IMR-90 (cell line): ENCODE data around the gene PMPCA. TPM values are rescaled to one million over a fixed set of nuclear protein-coding genes. Genes with fewer than 3 reads are reported as not detected.

Source experiments
- ATAC-seq: fragments of 200-7000 bp; cut with Tn5 transposase; 2 replicates; pipeline ENCODE4 v1.9.1; 2020; ENCODE audit warnings: low read depth, mild to moderate bottlenecking, moderate library complexity
- BruUV-seq: library from RNA; stranded (reverse); fragments of 400-500 nt; replicated peaks from 2 replicates; lab custom pipeline; 2021; lab: Mats Ljungman, UMichigan
- CTCF ChIA-PET: fragments of 300-600 bp; formaldehyde crosslinking; extraction: SDS; loops from one replicate; lab custom pipeline; 2021; ENCODE audit warnings: antibody characterized with exemption; lab: Yijun Ruan, JAX
- POLR2A ChIA-PET: fragments of 300-600 bp; sonication (Branson Sonifier 250); formaldehyde crosslinking; loops from one replicate; lab custom pipeline; 2022; ENCODE audit warnings: antibody characterized with exemption; ENCODE audit not compliant: unreplicated experiment; lab: Charles Lee
- DNase-seq: peaks from one replicate; pipeline ENCODE4 v3.0.0; 2013
- H2AFZ ChIP-seq: replicated peaks from 2 replicates; pipeline ENCODE3; 2013; ENCODE audit warnings: low read length, mild to moderate bottlenecking; ENCODE audit not compliant: poor library complexity
- H2AK5ac ChIP-seq: 2 replicates; pipeline ENCODE4 v1.6.1; 2013; ENCODE audit warnings: low read depth, low read length, inconsistent platforms
- H2AK9ac ChIP-seq: replicated peaks from 2 replicates; pipeline ENCODE3; 2013; ENCODE audit warnings: mild to moderate bottlenecking, low read depth, low read length, moderate library complexity; ENCODE audit not compliant: poor library complexity
- H2BK120ac ChIP-seq: 2 replicates; pipeline ENCODE4 v1.6.1; 2013; ENCODE audit warnings: low read depth, low read length, inconsistent platforms
- H2BK15ac ChIP-seq: 3 replicates; pipeline ENCODE4 v1.6.1; 2013; ENCODE audit warnings: low read depth, low read length, inconsistent platforms
- H2BK20ac ChIP-seq: 2 replicates; pipeline ENCODE4 v1.6.1; 2013; ENCODE audit warnings: low read depth, mild to moderate bottlenecking, inconsistent platforms, low read length, moderate library complexity
- H2BK5ac ChIP-seq: 2 replicates; pipeline ENCODE4 v1.6.1; 2013; ENCODE audit warnings: mild to moderate bottlenecking, low read depth, low read length, inconsistent platforms; ENCODE audit not compliant: poor library complexity, severe bottlenecking
- H3K14ac ChIP-seq: replicated peaks from 2 replicates; pipeline ENCODE4 v1.6.1; 2013; ENCODE audit warnings: low read depth, low read length, inconsistent platforms
- H3K18ac ChIP-seq: 2 replicates; pipeline ENCODE4 v1.6.1; 2013; ENCODE audit warnings: low read depth, low read length, control low read depth
- H3K23ac ChIP-seq: 2 replicates; pipeline ENCODE4 v1.6.1; 2013; ENCODE audit warnings: low read depth, low read length, inconsistent platforms
- H3K27ac ChIP-seq: 2 replicates; pipeline ENCODE4 v1.5.1; 2013; ENCODE audit warnings: mild to moderate bottlenecking, control low read depth, low read length; ENCODE audit not compliant: insufficient read depth
- H3K27me3 ChIP-seq: 2 replicates; pipeline ENCODE4 v1.6.1; 2013; ENCODE audit warnings: low read length; ENCODE audit not compliant: control insufficient read depth, insufficient read depth
- H3K36me3 ChIP-seq: 2 replicates; pipeline ENCODE4 v1.6.1; 2013; ENCODE audit warnings: low read length, mixed read lengths; ENCODE audit not compliant: control insufficient read depth, insufficient read depth
- H3K4ac ChIP-seq: 2 replicates; pipeline ENCODE4 v1.6.1; 2013; ENCODE audit warnings: low read depth, low read length, inconsistent platforms
- H3K4me1 ChIP-seq: 2 replicates; pipeline ENCODE4 v1.6.1; 2013; ENCODE audit warnings: low read length, mixed read lengths; ENCODE audit not compliant: control insufficient read depth, insufficient read depth
- H3K4me2 ChIP-seq: 2 replicates; pipeline ENCODE4 v1.6.1; 2013; ENCODE audit warnings: low read depth, mild to moderate bottlenecking, control low read depth, low read length, moderate library complexity
- H3K4me3 ChIP-seq: 2 replicates; pipeline ENCODE4 v1.5.1; 2013; ENCODE audit warnings: low read depth, mild to moderate bottlenecking, control low read depth, low read length, moderate library complexity; ENCODE audit not compliant: insufficient read depth
- H3K56ac ChIP-seq: 2 replicates; pipeline ENCODE4 v1.6.1; 2013; ENCODE audit warnings: low read length, inconsistent platforms; ENCODE audit not compliant: insufficient read depth; ENCODE audit errors: extremely low read depth
- H3K79me1 ChIP-seq, 2 experiments: 2 replicates each; pipeline ENCODE4 v1.6.1; 2013; ENCODE audit warnings: low read length in 2 of 2, inconsistent platforms in 1 of 2, low read depth in 1 of 2
- H3K9ac ChIP-seq: 2 replicates; pipeline ENCODE4 v1.6.1; 2013; ENCODE audit warnings: low read depth, low read length, control low read depth
- H3K9me1 ChIP-seq: 2 replicates; pipeline ENCODE4 v1.6.1; 2013; ENCODE audit warnings: low read length, inconsistent platforms; ENCODE audit not compliant: insufficient read depth
- H3K9me3 ChIP-seq: 2 replicates; pipeline ENCODE4 v1.6.1; 2013; ENCODE audit warnings: low read length; ENCODE audit not compliant: control insufficient read depth, insufficient read depth
- H4K20me1 ChIP-seq: 2 replicates; pipeline ENCODE4 v1.6.1; 2013; ENCODE audit warnings: low read length, inconsistent platforms; ENCODE audit not compliant: insufficient read depth
- H4K5ac ChIP-seq: 2 replicates; pipeline ENCODE4 v1.6.1; 2013; ENCODE audit warnings: mild to moderate bottlenecking, low read depth, low read length, control low read depth
- H4K8ac ChIP-seq, 2 experiments: 2 replicates each; pipeline ENCODE4 v1.6.1; 2013; ENCODE audit warnings: low read depth in 2 of 2, low read length in 2 of 2, control low read depth in 1 of 2, inconsistent platforms in 1 of 2
- H4K91ac ChIP-seq: 2 replicates; pipeline ENCODE4 v1.6.1; 2013; ENCODE audit warnings: low read depth, low read length, inconsistent platforms; ENCODE audit not compliant: insufficient read depth
- BHLHE40 ChIP-seq: fragments of 150-350 bp; IDR thresholded peaks from 2 replicates; pipeline ENCODE4 v1.6.1; 2016; ENCODE audit warnings: mild to moderate bottlenecking, low read depth, low read length
- CEBPB ChIP-seq: IDR thresholded peaks from 2 replicates; pipeline ENCODE4 v1.6.1; 2012; ENCODE audit warnings: low read depth, low read length, improper control_type of control experiment
- CHD1 ChIP-seq: IDR thresholded peaks from 2 replicates; pipeline ENCODE4 v1.6.1; 2012; ENCODE audit warnings: low read depth, low read length, improper control_type of control experiment
- FOS ChIP-seq: fragments of 150-350 bp; IDR thresholded peaks from 2 replicates; pipeline ENCODE4 v1.6.1; 2016; ENCODE audit warnings: low read depth, low read length
- MAFK ChIP-seq: IDR thresholded peaks from 2 replicates; pipeline ENCODE4 v1.6.1; 2012; ENCODE audit warnings: low read depth, low read length, improper control_type of control experiment
- MAZ ChIP-seq: IDR thresholded peaks from 2 replicates; pipeline ENCODE4 v1.6.1; 2012; ENCODE audit warnings: low read depth, mild to moderate bottlenecking, low read length, improper control_type of control experiment, moderate library complexity, borderline replicate concordance
- MXI1 ChIP-seq: IDR thresholded peaks from 2 replicates; pipeline ENCODE4 v1.6.1; 2012; ENCODE audit warnings: low read depth, mild to moderate bottlenecking, low read length, moderate library complexity, borderline replicate concordance
- NFE2L2 ChIP-seq: fragments of 150-350 bp; IDR thresholded peaks from 2 replicates; pipeline ENCODE4 v1.6.1; 2016; ENCODE audit warnings: low read depth, mild to moderate bottlenecking, low read length
- POLR2A ChIP-seq: IDR thresholded peaks from 2 replicates; pipeline ENCODE4 v1.6.1; 2012; ENCODE audit warnings: mild to moderate bottlenecking, low read depth, low read length
- RAD21 ChIP-seq: IDR thresholded peaks from 2 replicates; pipeline ENCODE4 v1.6.1; 2012; ENCODE audit warnings: low read length, improper control_type of control experiment
- RCOR1 ChIP-seq: IDR thresholded peaks from 2 replicates; pipeline ENCODE4 v1.6.1; 2012; ENCODE audit warnings: mild to moderate bottlenecking, low read length, improper control_type of control experiment; ENCODE audit not compliant: insufficient replicate concordance
- RFX5 ChIP-seq: IDR thresholded peaks from 2 replicates; pipeline ENCODE4 v1.8.0; 2012; ENCODE audit warnings: low read depth, mild to moderate bottlenecking, low read length, moderate library complexity
- SMC3 ChIP-seq: fragments of 150-350 bp; IDR thresholded peaks from 2 replicates; pipeline ENCODE4 v1.6.1; 2016; ENCODE audit warnings: low read depth, mild to moderate bottlenecking, antibody characterized with exemption, low read length, moderate library complexity
- USF2 ChIP-seq: fragments of 150-350 bp; IDR thresholded peaks from 2 replicates; pipeline ENCODE4 v1.6.1; 2017; ENCODE audit warnings: mild to moderate bottlenecking, antibody characterized with exemption, low read length, low read depth
- WGBS, 2 experiments: methylation state at CpG; one replicate each; pipeline versions ENCODE4 v1.1.5 to v1.1.7; 2013; ENCODE audit warnings: missing lambda C conversion rate in 2 of 2; ENCODE audit not compliant: insufficient read length in 1 of 2; ENCODE audit errors: extremely low coverage in 2 of 2; 5-methylcytosine and 5-hydroxymethylcytosine counted together
- dilution Hi-C: fragments of 300-500 bp; cut with HindIII; formaldehyde crosslinking; loops from one replicate; pipeline ENCODE4 v1.14.3; 2018; ENCODE audit warnings: low sequenced_read_pairs; ENCODE audit not compliant: unreplicated experiment
- in situ Hi-C: fragments of 300-500 bp; cut with MboI; formaldehyde crosslinking; loops from 3 replicates; pipeline ENCODE4 v1.14.3; 2019; ENCODE audit warnings: low sequenced_read_pairs, inconsistent platforms, mixed read lengths
- intact Hi-C: fragments of 100-400 bp; cut with micrococcal nuclease; formaldehyde crosslinking; loops from 2 replicates; pipeline ENCODE4 v1.10.0; 2022
- polyA plus RNA-seq, 3 experiments: library from polyadenylated mRNA; depleted of rRNA; stranded (reverse); fragments of >200 nt; gene quantifications; 2 replicates each; pipeline ENCODE4 v1.2.3, GENCODE V29; 2012; ENCODE audit warnings: low replicate concordance in 1 of 3
- total RNA-seq: library from RNA; depleted of rRNA; stranded (reverse); fragments of >200 nt; gene quantifications from 2 replicates; pipeline ENCODE4 v1.2.3, GENCODE V29; 2012
- TF ChIP-seq, protein P1 (sequence below): conservative IDR thresholded peaks from 2 replicates; pipeline ENCODE4 v1.5.1; 2012; ENCODE audit warnings: mild to moderate bottlenecking, low read depth, low read length, improper control_type of control experiment
- TF ChIP-seq, protein P2 (sequence below): fragments of 150-350 bp; IDR thresholded peaks from 2 replicates; pipeline ENCODE4 v1.6.1; 2016; ENCODE audit warnings: low read depth, mild to moderate bottlenecking, low read length, moderate library complexity, borderline replicate concordance

PMPCA gene
- total and polyA plus RNA-seq, 2 of the 4 experiments (the other 2 are of a cell fraction): 62.6 to 95.8 TPM

GRCh38 chr9:136445799-136446198, 35.3 kb downstream of the PMPCA start:
- H3K36me3 ChIP-seq: peaks cover 86% of the 10 kb centered on the region
- no peak overlapping the region for H3K56ac ChIP-seq
- H4K20me1 ChIP-seq: peaks cover 30% of the 10 kb centered on the region

More at GRCh38 chr9:136445799-136446198, 35.3 kb downstream of the PMPCA start:
- no peak overlapping the region for H4K5ac ChIP-seq
- H2BK15ac ChIP-seq: no peak overlapping the region
- no peak overlapping the region for H3K18ac ChIP-seq
- no peak overlapping the region for H3K4me3 ChIP-seq
- no peak overlapping the region for H3K14ac ChIP-seq
- H2BK20ac ChIP-seq: no peak overlapping the region
- H3K4ac ChIP-seq: no peak overlapping the region
- TF ChIP-seq NFE2L2 (no peak), CEBPB (no peak), SMC3 (no peak), RAD21 (no peak), RFX5 (no peak), MAZ (no peak), BHLHE40 (no peak), RCOR1 (no peak), FOS (no peak), CHD1 (no peak), MAFK (no peak), USF2 (no peak), POLR2A (no peak), MXI1 (no peak)
- TF ChIP-seq, protein P1, sequence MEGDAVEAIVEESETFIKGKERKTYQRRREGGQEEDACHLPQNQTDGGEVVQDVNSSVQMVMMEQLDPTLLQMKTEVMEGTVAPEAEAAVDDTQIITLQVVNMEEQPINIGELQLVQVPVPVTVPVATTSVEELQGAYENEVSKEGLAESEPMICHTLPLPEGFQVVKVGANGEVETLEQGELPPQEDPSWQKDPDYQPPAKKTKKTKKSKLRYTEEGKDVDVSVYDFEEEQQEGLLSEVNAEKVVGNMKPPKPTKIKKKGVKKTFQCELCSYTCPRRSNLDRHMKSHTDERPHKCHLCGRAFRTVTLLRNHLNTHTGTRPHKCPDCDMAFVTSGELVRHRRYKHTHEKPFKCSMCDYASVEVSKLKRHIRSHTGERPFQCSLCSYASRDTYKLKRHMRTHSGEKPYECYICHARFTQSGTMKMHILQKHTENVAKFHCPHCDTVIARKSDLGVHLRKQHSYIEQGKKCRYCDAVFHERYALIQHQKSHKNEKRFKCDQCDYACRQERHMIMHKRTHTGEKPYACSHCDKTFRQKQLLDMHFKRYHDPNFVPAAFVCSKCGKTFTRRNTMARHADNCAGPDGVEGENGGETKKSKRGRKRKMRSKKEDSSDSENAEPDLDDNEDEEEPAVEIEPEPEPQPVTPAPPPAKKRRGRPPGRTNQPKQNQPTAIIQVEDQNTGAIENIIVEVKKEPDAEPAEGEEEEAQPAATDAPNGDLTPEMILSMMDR: no peak
- TF ChIP-seq, protein P2, sequence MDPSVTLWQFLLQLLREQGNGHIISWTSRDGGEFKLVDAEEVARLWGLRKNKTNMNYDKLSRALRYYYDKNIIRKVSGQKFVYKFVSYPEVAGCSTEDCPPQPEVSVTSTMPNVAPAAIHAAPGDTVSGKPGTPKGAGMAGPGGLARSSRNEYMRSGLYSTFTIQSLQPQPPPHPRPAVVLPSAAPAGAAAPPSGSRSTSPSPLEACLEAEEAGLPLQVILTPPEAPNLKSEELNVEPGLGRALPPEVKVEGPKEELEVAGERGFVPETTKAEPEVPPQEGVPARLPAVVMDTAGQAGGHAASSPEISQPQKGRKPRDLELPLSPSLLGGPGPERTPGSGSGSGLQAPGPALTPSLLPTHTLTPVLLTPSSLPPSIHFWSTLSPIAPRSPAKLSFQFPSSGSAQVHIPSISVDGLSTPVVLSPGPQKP: no peak
- no peak overlapping the region for H3K23ac ChIP-seq
- BruUV-seq: no TSS peak
- no peak overlapping the region for H4K8ac ChIP-seq
- intact Hi-C loops (no loop called here), in situ Hi-C loops (no loop called here), dilution Hi-C loops (no loop called here)
- no peaks in the 10 kb centered on the region for H3K9me1 ChIP-seq
- no peaks in the 10 kb centered on the region for H3K4me1 ChIP-seq
- no peak overlapping the region for H2BK5ac ChIP-seq
- H3K4me2 ChIP-seq: no peak overlapping the region
- no peak overlapping the region for H4K91ac ChIP-seq
- H2BK120ac ChIP-seq: no peak overlapping the region
- no peak for ATAC-seq
- H2AK5ac ChIP-seq: no peak overlapping the region
- H2AFZ ChIP-seq: no peak overlapping the region
- ChIA-PET CTCF (no interaction called here), POLR2A (no interaction called here)
- no peak overlapping the region for H3K27ac ChIP-seq
- peak overlapping the region; percentile 42 for H2AK9ac ChIP-seq
- H3K27me3 ChIP-seq: no peaks in the 10 kb centered on the region
- no peak for DNase-seq
- no CpG with 5 or more reads among the region's 7 CpGs for WGBS, 2 experiments
- H3K79me1 ChIP-seq: peaks cover 15 to 44% of the 10 kb centered on the region in 2 experiments; a peak in 3 of 4 replicates
- no peaks in the 10 kb centered on the region for H3K9me3 ChIP-seq
- no peak overlapping the region for H3K9ac ChIP-seq
